GM10266 (cell line): ENCODE measurements around the gene MAD1L1.
A peak's percentile ranks its signal among the peaks of the same experiment; 100 is the strongest.

ENCODE experiments used
- DNase-seq: peaks from one replicate; pipeline ENCODE4 v3.0.0; 2012; ENCODE audit errors: extremely low spot score
- TF ChIP-seq, protein P1 (sequence below): IDR thresholded peaks from 2 replicates; pipeline ENCODE4 v1.5.1; 2012; ENCODE audit warnings: mild to moderate bottlenecking, low read depth; ENCODE audit not compliant: control insufficient read depth, insufficient read depth; ENCODE audit errors: missing control alignments

MAD1L1 gene

DNA sequence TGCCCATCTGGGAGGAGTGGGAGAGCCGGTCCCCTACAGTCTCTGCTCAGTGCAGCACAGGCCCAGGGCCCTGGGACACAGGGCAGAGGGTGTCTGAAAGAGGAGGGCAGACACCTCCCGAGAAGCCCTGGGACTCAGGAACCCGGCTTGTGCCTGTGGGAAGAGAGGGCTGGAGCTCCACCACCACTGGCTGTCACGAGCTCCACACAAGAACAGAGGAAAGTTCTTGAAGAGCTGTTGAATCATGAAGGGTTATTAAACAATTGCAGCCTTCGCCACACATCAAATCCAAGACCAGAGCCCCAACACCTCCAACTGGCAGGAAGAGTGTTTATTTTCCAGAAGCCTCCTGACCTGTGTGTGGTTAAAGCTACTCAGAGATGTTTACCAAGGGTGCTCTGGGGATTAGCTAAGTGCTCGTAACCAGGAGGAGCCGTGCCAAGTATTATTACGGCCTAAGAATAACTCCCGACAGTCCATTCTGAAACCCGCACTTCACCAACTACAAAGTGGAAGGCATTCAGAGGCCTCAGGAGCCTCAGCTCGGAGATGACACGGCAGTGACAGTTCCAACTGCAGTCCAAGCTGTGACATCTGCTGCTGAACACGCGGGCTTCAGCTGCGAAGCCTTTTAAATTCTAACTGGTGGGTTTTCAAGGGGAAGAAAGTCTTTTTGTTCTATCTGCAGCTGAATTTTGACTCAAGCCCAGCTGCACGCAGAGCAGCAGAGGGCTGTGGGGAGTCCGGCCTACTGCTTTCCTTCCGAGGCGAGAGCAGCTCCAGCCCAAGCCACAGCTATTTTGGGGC lies 75.1 kb downstream of the MAD1L1 start:
- DNase-seq: peak; percentile 54
- TF ChIP-seq, protein P1, sequence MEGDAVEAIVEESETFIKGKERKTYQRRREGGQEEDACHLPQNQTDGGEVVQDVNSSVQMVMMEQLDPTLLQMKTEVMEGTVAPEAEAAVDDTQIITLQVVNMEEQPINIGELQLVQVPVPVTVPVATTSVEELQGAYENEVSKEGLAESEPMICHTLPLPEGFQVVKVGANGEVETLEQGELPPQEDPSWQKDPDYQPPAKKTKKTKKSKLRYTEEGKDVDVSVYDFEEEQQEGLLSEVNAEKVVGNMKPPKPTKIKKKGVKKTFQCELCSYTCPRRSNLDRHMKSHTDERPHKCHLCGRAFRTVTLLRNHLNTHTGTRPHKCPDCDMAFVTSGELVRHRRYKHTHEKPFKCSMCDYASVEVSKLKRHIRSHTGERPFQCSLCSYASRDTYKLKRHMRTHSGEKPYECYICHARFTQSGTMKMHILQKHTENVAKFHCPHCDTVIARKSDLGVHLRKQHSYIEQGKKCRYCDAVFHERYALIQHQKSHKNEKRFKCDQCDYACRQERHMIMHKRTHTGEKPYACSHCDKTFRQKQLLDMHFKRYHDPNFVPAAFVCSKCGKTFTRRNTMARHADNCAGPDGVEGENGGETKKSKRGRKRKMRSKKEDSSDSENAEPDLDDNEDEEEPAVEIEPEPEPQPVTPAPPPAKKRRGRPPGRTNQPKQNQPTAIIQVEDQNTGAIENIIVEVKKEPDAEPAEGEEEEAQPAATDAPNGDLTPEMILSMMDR: no peak

DNA sequence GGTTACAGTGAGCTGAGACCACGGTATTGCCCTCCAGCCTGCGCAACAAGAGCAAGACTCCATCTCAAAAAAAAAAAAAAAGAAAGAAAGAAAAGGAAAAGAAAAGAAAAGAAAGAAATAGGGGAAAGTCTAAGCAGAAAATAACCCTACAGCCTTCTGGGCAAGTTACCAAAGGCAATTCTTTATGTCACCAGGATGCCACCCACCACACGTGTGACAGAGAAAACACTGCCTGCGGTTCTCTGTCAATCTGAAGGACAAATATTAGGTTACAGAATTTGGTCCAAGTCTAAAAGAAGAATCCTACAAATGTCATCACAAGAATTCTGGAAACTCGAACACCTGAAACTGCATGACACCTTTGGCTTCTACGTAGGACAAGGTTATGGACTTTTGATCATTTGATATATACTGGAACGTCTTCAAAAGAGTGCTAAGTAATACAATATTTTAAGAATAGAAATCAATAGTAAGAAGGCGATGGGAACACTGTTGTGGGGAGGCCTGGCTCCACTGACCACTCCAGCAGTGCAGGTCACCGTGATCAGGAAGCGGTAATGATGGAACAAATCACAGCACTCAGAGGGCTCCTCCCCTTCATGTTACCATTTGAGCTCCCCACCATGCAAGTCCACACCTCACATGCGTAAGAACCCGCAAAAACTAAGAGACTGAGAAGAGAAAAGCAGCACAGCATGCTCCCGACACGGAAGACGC lies 75.8 kb downstream of the MAD1L1 start:
- TF ChIP-seq, protein P1: no peak

DNA sequence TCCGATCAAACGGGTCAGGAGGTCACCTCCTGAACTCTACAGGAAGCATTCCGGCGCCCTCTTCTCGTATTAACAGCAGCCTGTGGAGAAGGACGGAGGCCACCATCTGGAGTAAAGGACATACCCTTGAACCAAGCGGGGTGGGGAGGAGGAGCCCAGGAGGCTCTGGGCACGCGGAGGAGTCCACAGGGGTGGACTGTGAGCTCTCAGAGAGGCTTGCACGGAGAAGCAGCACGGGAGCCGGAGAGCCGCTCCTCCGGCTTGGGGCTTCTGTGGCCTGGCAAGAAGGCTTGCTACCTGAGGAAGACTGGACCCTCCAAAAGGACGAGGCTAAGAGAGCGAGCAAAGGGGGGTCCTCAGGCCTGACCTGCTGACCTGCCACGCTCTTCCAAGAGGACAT lies 77.9 kb downstream of the MAD1L1 start:
- no peak for DNase-seq
- TF ChIP-seq, protein P1: no peak

More for the DNA sequence above, 75.8 kb downstream of the MAD1L1 start:
- DNase-seq: no peak

DNA sequence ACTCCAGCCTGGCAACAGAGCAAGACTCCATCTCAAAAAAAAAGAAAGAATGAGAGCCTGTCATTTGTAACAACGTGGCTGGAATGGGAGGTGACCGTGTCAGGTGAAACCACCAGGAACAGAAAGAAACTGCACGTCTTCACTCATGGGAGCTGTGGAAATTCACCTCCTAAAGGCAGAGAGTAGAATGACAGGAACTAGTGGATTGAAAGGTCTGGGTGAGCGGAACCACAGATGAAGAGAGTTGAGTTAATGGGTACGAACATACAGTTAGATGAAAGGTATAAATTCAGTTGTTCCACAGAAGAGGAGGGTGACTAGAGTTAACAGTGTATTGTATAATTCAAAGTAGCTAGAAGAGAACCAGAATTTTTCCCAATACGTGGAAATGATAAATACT lies 78.6 kb downstream of the MAD1L1 start:
- TF ChIP-seq, protein P1: no peak
- DNase-seq: no peak

DNA sequence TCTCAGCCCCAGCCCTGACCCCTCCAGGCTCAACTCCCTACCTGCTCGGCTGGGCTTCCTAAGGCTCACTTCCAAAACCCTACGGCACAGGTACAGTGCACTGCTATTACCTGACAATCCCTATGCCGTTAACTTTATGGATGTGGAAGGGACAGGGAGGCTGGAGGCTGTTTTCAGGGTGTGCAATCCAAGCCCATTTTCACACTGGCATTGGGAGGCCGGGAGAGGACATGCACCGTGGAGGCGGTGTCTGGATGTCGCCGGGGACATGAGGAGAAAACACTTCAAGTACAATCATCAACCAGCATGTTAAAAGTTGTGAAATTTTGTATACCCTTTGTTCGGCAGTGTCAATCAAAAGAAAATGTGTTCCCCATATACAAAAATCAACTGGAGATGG lies 80.1 kb downstream of the MAD1L1 start:
- TF ChIP-seq, protein P1: no peak

DNA sequence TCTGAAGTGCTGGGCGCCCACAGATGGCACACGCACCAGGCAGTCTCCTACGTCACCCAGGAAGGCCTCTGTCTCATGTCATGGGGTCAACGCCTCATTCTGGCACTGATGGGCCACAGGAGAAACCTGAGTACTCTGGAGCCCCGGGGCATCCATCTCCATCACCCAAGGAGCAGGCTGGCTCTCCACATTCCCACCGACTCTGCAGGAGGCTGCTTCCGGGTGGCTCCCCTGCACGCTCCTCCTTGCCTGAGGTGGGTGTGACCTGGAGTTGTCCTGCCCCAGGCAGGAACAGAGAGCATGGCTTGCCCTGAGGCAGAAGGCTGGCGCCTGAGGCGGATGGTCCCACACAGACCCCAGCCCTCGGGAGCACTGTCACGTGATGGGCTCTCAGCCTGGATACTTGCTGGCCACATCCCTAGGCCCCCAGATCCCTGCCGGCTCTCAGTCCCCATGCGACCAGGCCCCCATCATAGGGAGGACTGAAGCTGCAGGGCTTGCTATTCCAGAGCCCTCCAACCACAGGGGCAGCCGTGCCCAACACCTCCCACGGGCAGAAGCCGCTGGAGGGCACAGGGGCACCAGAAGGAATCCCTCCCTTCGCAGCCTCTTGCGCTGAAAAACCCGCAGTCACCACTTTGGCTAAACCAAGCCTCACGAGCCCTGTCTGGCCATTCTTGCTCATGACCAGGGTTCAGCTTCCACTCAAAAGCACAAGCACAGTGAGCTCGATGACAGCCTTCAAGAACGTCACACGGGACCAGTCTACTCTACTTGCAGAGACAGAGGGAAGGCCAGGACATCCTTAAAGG lies 80.7 kb downstream of the MAD1L1 start:
- DNase-seq: no peak
- TF ChIP-seq, protein P1: no peak

More for the DNA sequence above, 80.1 kb downstream of the MAD1L1 start:
- no peak for DNase-seq
